GM18499 (cell line): ENCODE measurements around the gene ARHGAP5.

Experiments
- ATAC-seq: cut with Tn5 transposase; IDR thresholded peaks from one replicate; pipeline ENCODE4 v1.9.1; 2021; ENCODE audit warnings: moderate number of reproducible peaks; ENCODE audit not compliant: insufficient read depth, unreplicated experiment

Gene ARHGAP5

DNA sequence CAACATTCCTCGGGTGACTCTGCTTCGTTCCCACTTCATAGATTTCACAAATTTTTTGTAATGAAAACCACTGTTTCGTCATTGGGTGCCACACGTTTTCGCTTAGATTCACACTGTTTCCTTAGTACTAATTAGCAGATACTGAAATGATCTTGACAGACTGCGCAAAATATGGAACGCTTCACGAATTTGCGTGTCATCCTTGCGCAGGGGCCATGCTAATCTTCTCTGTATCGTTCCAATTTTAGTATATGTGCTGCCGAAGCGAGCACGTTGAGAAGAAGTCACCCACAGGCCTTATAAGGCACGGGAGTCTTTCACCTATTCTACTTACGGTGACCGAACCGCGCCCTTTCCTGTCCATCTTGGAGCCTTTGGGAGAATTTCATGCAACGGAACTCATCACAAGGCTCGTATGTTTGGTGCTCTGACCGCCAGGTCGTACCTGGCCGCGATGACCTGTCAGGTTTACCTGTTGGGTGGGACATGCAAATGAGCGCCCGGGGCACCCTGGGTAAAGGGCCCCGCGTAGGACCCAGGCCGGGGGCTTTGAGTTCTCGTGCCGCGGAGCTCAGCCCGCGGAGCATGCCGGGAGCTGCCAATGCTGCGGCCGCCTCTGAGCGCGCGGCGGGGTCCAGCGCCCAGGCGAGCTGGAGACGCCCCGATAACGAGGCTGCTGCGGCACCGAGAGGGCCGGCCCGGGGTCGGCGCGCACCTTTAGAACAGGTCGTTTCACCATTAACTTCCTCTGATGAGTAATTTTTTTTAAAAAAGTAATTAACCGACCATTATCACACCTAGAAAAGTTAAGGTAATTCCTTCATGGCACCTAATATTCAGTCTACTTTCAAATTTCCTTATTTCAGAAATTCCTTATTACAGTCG lies 126.1 kb downstream of the ARHGAP5 start, which contains the start of gene RNU6-8:
Gene RNU6-8, minus strand, starts transcription at position 272 of the 885 bp plus-strand sequence.
- ATAC-seq, result peak; percentile 31

DNA sequence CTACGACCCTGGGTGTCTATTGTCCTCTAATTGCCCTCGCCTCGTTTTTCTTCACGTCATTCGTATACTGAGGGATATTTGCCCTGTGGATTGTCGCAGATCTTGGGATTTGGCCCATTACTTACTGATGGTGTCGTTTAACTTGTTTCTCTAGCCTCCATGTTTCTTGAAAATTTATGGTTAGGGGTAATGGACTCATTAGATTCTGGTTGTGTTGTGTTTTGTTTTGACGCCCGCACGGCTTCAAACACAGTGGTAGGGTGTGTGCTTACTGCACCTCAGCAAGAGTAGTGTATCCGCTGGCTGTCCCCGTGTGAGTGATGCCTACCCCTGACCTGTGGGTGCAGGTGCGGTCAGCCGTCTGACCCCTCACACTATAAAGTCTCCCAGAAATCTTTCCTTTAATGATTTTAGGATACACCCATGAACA lies 126.8 kb downstream of the ARHGAP5 start:
- ATAC-seq, result no peak

DNA sequence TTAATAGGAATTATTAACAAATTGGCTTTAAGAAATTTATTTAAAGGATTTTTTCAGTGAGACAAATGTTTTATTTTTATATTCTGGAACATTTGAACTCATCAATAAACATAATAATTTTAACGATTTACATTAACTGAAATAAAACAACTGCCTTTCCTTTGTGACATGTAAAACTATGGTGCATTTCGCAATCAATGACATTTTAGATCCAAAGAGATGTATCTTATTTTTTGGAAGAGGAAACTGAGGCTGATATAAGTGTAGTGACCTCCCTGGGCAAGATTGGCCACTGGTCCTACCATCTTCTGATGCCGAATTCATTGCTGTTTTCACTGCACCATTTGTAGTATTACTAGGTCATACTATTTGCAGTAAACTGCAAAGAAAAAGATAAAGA lies 128.4 kb downstream of the ARHGAP5 start:
- ATAC-seq, result no peak

DNA sequence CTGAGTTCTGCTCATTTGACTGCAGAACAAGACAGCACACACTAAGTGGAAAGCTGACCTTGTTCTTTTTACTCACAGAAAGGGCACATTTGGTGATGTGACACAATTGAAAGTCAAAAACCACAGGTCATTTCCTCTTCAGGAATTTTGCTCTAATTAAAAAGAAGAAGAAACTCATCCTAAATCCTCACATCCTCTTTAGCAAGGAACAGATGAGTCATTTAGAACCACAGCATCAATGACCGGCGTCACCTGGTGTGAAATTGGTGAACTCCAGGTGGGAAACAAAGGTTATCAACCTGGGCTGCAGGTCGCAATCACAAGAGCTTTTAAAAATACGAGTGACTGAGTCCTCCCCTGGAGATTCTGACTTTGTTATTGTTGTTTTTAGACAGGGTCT lies 128.9 kb downstream of the ARHGAP5 start:
- ATAC-seq, result peak; percentile 23

DNA sequence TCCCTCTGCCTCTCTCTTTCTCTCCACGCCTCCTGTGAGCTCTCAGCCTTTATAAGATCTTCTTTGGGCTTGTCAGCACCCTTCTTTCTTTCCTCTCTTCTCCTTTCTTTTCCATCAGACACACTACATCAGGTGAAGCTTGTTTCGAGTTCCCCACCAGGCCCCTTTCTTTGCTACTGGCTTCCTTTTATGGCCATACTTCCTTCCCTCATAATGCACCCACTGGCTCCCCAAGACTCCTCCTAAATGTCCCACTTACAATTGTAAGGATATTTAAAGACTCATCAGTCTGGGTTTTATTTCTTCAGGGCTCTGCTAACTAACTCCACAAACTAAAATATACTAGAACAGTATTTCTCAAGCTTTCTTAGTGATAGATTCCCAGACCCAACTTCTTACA lies 129.4 kb downstream of the ARHGAP5 start:
- no peak for ATAC-seq

DNA sequence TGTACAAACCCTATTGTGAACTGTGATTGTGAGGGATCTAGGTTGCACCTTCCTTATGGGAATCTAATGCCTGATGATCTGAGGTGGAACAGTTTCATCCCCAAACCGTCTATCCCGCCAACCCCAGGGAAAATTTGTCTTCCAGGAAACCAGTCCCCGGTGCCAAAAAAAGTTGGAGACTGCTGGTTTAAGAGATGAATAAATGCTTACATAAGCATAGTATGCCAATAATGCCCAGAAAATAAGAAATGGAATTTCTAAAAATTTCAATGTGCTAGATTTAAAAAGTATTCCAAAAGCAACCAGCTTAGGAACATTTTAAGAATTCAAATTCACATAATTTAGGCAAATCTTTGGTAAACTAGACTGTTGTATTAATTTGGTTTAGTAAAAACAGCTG lies 131.4 kb downstream of the ARHGAP5 start:
- no peak for ATAC-seq
